Measurements from ENCODE around the gene MAP1B. TPM values are rescaled to one million over a fixed set of nuclear protein-coding genes. Genes with fewer than 3 reads are reported as not detected.

MAP1B gene
- total RNA-seq, 4 donors from 2014 or later: 38.9 to 57.5 (median 44.4) TPM

GRCh38 chr5:72191404-72191803 is 84.1 kb downstream of the MAP1B start:
- H3K27me3 ChIP-seq: no peaks in the 10 kb centered on the region
- 68 to 84% methylated on average over 2 to 3 of the region's 3 CpGs for WGBS, 2 donors (ENCODE audit: low coverage in 1 of 2)
- H3K27ac ChIP-seq: no peak overlapping the region
- no peaks in the 10 kb centered on the region for H3K36me3 ChIP-seq
- intact Hi-C loops (cut with DNase I; ENCODE audit: low total_unique reads): no loop called here
- H3K9me3 ChIP-seq: no peaks in the 10 kb centered on the region
- DNase-seq: no peak
- TF ChIP-seq POLR2A (IDR thresholded peaks at IDR 0.05) (no peak), POLR2AphosphoS5 (IDR thresholded peaks at IDR 0.05) (no peak), CTCF (IDR thresholded peaks at IDR 0.05) (no peak), EP300 (IDR thresholded peaks at IDR 0.05; ENCODE audit: low read depth) (no peak)
- in situ Hi-C loops (cut with MboI; ENCODE audit: low pct_ligation_motif_present in 1 of 4, low pct_unique_long_range_greater_than_20kb in 1 of 4, low sequenced_read_pairs in 3 of 4): no loop called here
- no peak overlapping the region for H3K4me3 ChIP-seq
- no peaks in the 10 kb centered on the region for H3K4me1 ChIP-seq

GRCh38 chr5:72194846-72195245 is 87.6 kb downstream of the MAP1B start:
- TF ChIP-seq EP300 (IDR thresholded peaks at IDR 0.05; ENCODE audit: low read depth): no peak
- TF ChIP-seq POLR2AphosphoS5 (IDR thresholded peaks at IDR 0.05): no peak
- no peak for TF ChIP-seq POLR2A (IDR thresholded peaks at IDR 0.05)
- no peak for TF ChIP-seq CTCF (IDR thresholded peaks at IDR 0.05)
- Histone ChIP-seq H3K4me1 (no peaks in the 10 kb centered on the region), H3K27me3 (no peaks in the 10 kb centered on the region), H3K9me3 (no peaks in the 10 kb centered on the region), H3K4me3 (no peak overlapping the region), H3K27ac (no peak overlapping the region), H3K36me3 (no peaks in the 10 kb centered on the region)
- intact Hi-C loops (cut with DNase I; ENCODE audit: low total_unique reads): no loop called here
- 68 to 87% methylated on average over 5 to 6 of the region's 6 CpGs for WGBS, 2 donors (ENCODE audit: low coverage in 1 of 2)
- DNase-seq: peak; percentile 10
- in situ Hi-C loops (cut with MboI; ENCODE audit: low pct_ligation_motif_present in 1 of 4, low pct_unique_long_range_greater_than_20kb in 1 of 4, low sequenced_read_pairs in 3 of 4): no loop called here

GRCh38 chr5:72195581-72195980 is 88.3 kb downstream of the MAP1B start:
- H3K4me1 ChIP-seq: no peaks in the 10 kb centered on the region
- in situ Hi-C loops (cut with MboI; ENCODE audit: low pct_ligation_motif_present in 1 of 4, low pct_unique_long_range_greater_than_20kb in 1 of 4, low sequenced_read_pairs in 3 of 4): no loop called here
- no peaks in the 10 kb centered on the region for H3K9me3 ChIP-seq
- H3K4me3 ChIP-seq: no peak overlapping the region
- no peak for TF ChIP-seq POLR2A (IDR thresholded peaks at IDR 0.05)
- no peak for TF ChIP-seq EP300 (IDR thresholded peaks at IDR 0.05; ENCODE audit: low read depth)
- TF ChIP-seq CTCF (IDR thresholded peaks at IDR 0.05): no peak
- no peak for TF ChIP-seq POLR2AphosphoS5 (IDR thresholded peaks at IDR 0.05)
- WGBS, 2 donors (ENCODE audit: low coverage in 1 of 2): 86 to 89% methylated on average over 4 to 10 of the region's 10 CpGs
- H3K36me3 ChIP-seq: no peaks in the 10 kb centered on the region
- intact Hi-C loops (cut with DNase I; ENCODE audit: low total_unique reads): no loop called here
- no peaks in the 10 kb centered on the region for H3K27me3 ChIP-seq
- no peak for DNase-seq
- no peak overlapping the region for H3K27ac ChIP-seq

GRCh38 chr5:72197393-72197792 is 90.1 kb downstream of the MAP1B start:
- Histone ChIP-seq H3K4me3 (no peak overlapping the region), H3K27ac (no peak overlapping the region), H3K27me3 (no peaks in the 10 kb centered on the region), H3K9me3 (no peaks in the 10 kb centered on the region), H3K36me3 (no peaks in the 10 kb centered on the region), H3K4me1 (no peaks in the 10 kb centered on the region)
- in situ Hi-C loops (cut with MboI; ENCODE audit: low pct_ligation_motif_present in 1 of 4, low pct_unique_long_range_greater_than_20kb in 1 of 4, low sequenced_read_pairs in 3 of 4): no loop called here
- TF ChIP-seq POLR2A (IDR thresholded peaks at IDR 0.05) (no peak), POLR2AphosphoS5 (IDR thresholded peaks at IDR 0.05) (no peak), CTCF (IDR thresholded peaks at IDR 0.05) (no peak)
- intact Hi-C loops (cut with DNase I; ENCODE audit: low total_unique reads): no loop called here
- WGBS, 2 donors (ENCODE audit: low coverage in 1 of 2): 96 to 100% methylated on average over 5 of the region's 5 CpGs
- no peak for DNase-seq

Measured in transverse colon (tissue), 4 donors.